DMS153 treated with DMSO at 0.1 percent for 48 hours (cell line): ENCODE results near the gene WNT9A.

Experiments used
- DNase-seq: peaks from one replicate; lab custom pipeline; 2025; ENCODE audit not compliant: unreplicated experiment; lab: John Stamatoyannopoulos, UW

The WNT9A gene

GRCh38 chr1:227924833-227925574 lies 22.7 kb downstream of the WNT9A start:
- no peak for DNase-seq

- no peak for DNase-seq
Observed at GRCh38 chr1:227924168-227924832, 23.4 kb downstream of the WNT9A start.

GRCh38 chr1:227923353-227924167 lies 24.2 kb downstream of the WNT9A start:
- DNase-seq: no peak

DNA sequence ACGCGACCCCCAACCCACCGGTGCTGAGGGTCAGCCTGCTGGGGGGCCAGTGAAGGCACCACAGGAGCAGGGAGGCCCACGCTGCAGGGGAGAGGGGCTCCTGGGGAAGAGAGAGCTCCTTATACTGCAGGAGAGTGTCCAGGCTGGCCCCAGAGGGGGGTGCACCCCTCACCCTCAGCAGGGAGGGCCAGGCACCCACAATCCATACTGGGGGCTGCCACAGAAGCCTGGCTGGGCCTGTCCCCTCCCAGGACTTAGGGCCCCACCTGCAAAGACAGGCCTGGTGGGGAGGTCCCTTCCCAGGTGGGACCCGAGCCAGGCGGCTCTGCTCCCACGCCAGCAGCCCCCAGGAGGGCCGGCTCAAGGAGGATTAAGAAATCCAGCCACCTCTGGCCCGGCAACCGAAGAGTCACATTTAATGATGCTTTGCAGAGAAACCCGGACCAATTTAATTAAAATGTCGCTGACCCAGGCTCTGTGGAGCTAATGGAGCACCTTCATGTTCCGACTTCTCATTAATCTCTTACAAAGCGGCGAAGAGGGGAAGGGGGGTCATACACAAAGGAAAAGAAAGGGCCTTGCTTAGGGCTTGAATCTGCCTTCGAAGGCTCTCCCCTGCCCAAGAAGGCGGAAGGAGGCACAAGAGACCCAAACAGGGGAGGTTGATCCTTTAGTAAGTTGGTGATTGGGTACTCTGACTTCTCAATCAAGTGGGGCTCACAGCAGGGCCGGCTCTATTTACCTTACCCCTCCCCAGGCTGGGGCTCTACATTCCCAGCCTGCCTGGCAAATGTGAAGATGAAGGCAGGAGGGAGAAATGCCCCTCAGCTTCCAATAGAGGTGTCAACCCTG lies 25.0 kb downstream of the WNT9A start:
- no peak for DNase-seq

DNA sequence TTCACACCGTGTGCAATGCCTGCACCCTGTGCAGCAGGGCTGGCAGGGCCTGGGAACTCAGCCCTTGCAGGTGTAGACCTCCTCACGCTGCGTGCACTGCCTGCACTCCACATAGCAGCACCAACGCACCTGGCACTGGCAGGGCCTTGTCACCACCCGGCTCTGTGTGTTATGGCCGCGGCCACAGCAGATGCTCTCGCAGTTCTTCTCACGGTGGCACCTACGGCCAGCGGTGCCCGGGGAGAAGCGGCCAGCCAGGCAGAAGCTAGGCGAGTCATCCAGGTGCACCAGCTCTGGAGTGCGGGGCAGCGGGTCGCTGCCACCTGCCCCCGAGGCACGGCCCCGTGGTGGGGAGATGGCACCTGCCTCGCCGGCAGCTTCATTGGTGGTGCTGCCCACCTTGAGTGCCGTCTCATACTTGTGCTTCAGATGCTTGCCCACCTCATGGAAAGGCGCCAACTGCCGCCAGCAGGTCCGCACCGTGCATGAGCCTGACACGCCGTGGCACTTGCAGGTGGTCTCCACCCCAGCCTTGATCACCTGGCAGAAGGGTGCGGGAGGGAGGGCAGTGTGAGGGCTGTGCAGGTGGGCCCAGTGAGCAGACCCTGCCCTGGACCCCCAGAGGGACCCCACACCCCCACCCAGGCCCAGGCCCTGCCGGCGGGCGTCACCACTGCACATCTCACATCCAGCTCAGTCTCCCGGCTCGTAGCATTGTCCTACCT lies 26.1 kb downstream of the WNT9A start:
- no peak for DNase-seq

GRCh38 chr1:227920896-227921295 lies 26.8 kb downstream of the WNT9A start:
- no peak for DNase-seq

DNA sequence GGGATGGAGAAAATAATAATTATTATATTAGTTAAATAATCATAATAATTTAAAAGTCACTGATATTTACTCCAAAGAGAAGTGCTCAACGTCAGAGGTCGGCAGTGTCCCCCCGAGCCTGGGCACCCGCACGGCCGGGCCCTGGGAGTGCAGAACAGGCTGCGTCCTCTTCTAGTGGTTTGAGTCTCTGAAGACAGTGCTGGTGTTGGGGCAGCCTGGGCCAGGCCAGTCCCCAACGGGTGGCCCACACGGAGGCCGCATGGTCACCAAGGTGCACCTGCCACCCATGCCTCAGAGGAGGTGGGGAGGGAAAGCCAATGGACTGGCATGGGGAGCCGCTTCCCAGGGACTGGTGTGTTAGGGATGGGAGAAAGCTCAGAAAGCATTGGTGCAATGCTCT lies 27.3 kb downstream of the WNT9A start:
- DNase-seq: no peak

- DNase-seq: no peak
Observed at GRCh38 chr1:227919906-227920305, 27.8 kb downstream of the WNT9A start.

GRCh38 chr1:227918736-227919135 lies 29.0 kb downstream of the WNT9A start:
- DNase-seq: no peak

GRCh38 chr1:227918083-227918700 lies 29.5 kb downstream of the WNT9A start:
- no peak for DNase-seq

DNA sequence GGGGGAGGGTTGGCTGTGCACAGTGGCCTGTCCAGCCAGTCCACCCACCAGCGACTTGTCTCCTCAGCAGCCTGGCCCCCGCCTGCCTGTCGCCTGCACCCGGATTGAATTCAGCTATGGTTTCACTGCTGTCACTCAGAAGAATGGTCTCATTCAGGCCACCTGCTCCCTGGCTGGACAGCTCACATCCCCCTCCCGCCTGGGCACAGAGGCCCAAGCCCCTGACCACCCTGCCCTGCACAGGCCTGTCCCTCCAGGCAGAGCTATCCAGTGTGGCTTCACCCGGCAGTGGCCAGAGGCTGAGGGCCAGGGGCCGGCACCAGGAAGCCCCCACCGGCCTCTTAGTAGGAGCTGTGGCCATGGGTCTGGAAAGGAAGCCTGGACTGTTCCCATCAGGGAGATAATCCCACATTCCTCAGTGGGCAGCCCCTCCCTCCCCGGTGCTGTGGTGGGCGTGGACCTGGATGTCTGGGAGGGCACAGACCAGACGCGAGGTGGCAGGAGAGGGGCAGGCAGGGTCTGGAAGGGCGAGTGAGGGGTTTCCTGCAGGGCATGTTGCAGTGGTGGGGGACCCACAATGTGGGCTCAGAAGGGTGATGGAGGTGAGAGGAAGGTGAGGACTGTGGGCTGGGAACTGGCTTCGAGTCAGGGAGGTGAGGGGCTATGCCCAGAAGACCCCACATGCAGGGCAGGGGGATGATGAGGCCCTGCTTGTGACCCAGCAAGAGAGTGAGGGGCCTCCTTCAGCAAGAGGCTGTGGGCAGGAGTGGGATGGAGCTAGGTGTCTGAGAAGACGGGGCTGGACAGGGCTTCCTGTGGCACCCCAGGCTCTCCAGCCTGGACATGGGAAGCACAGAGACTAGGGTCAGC lies 30.4 kb downstream of the WNT9A start:
- DNase-seq: no peak

DNA sequence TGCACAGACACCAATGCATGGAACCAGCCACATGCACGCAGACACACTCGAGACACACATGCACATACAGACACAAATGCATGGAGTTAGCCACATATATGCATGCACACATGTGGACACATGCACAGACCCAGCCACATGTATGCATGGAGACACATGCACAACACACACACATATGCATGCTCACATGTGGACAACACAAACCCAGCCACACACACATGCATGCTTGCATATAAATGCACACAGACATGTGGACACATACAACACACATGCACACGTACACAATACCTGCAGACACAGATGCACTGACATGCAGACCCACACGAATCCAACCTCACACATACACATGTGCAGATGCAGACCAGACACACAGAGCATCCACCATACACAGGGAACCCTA lies 31.1 kb downstream of the WNT9A start:
- no peak for DNase-seq

- DNase-seq: no peak
Observed at GRCh38 chr1:227915564-227916553, 31.9 kb downstream of the WNT9A start.

- DNase-seq: no peak
Observed at GRCh38 chr1:227914801-227915563, 32.8 kb downstream of the WNT9A start.

DNA sequence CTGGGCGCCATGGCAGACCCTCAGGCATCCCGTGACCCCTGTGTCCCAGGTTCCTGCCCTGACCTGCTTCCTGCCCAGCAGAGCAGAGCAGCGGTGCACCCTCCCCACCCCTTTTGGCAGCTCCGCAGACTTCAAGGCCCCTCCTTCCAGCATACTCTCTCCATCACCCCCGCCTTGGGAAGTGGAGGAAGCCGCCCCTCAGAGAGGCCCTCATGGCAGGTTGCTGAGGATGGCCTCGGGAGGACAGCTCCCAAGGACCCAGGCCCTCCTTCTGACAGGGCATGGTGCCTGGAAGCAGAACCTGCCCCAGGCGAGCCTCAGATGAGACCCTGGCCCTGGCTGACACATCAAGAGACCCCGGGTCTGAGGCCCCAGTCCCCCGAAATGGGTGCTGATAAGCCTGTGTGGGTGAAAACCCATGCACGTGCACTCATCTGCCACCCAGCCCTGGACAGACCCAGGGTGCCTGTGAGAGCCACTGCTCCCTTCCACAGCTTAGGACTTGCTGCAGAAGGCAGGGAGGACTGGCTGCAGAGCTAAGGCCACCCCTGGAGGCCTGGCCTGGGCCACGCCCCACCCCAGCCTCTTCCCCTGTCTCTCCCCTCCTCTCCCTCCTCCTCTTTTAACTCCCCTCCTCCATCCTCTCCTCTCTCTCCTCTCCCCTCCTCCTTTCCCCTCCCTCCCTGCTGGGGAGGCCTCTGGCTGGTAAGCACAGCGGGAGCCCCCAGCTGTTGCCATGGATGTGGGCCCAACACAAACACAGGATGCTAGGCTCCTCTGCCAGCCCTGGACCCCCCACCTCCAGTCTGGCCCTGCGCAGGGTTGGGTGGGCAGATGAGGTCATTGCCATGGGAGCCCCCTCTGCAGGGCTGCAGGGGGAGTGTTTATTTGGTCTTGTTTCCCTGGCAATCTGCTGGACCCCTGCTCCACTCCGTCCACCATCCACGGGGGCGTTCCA lies 33.7 kb downstream of the WNT9A start:
- DNase-seq: no peak

DNA sequence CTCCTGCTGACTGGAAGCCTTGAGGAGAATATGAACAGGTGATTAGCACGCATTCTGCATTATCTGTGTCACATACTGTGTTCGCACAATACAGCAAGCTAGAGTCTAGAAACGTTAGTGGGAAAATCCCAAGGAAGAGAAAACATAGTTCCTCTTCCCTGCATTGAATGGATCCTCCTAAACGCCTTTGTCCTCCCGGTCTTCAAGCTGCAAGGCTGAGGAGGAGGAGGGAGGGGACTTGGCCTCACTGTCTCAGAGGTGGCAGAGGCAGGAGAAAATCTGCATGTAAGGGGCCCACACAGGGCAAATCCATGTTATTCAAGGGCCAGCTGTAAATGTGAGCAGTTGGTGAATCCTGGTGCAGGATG lies 34.4 kb downstream of the WNT9A start:
- DNase-seq: no peak
